B cell (primary cell): Measurements from ENCODE around the gene CCDC87.

Source experiments
- CTCF ChIP-seq: fragments of 200-600 bp; IDR thresholded peaks from one replicate; pipeline ENCODE4 v1.8.0; 2022; ENCODE audit warnings: antibody characterized with exemption, mild to moderate bottlenecking
- EZH2 ChIP-seq: IDR thresholded peaks from 2 replicates; pipeline ENCODE4 v1.6.1; 2012; ENCODE audit warnings: borderline replicate concordance, low read depth, mild to moderate bottlenecking, moderate library complexity, low read length; ENCODE audit not compliant: insufficient read depth, poor library complexity, severe bottlenecking

GRCh38 chr11:66556086-66556485 lies 36.8 kb downstream of the CCDC87 start:
- no peak for TF ChIP-seq CTCF
- no peak for TF ChIP-seq EZH2
